GM12864 (cell line): Measurements from ENCODE around the gene NOVA2.
A peak's percentile ranks its signal among the peaks of the same experiment; 100 is the strongest.

Experiments used
- DNase-seq: peaks from one replicate; pipeline ENCODE4 v3.0.0-alpha.2; 2011; ENCODE audit warnings: low read depth
- H3K4me3 ChIP-seq: 2 replicates; pipeline ENCODE4 v1.5.1; 2011; ENCODE audit warnings: mild to moderate bottlenecking, low read depth, low read length, control low read depth
- TF ChIP-seq, protein P1 (sequence below): IDR thresholded peaks from 2 replicates; pipeline ENCODE4 v1.5.1; 2011; ENCODE audit warnings: low read depth, mild to moderate bottlenecking, moderate library complexity, low read length, control low read depth, inconsistent platforms; ENCODE audit errors: missing control alignments

NOVA2 gene

DNA sequence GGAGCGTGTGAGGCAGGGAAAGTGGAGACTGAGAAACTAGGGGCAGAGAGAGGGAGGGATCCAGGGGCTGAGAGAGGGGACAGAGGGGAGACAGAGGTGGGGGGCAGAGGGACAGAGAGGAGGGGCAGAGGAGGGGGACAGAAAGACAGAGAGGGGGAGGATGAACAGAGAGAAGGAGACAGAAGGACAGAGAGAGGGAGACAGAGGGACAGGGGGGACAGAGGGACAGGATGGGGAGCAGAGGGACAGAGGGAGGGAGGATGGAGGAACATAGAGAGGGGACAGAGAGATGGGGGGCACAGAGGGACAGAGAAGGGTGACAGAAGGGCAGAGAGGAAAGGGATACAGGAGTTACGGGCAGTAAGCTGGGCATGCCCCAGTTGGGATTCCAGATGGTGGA, 44.4 kb downstream of the NOVA2 start:
- TF ChIP-seq, protein P1, sequence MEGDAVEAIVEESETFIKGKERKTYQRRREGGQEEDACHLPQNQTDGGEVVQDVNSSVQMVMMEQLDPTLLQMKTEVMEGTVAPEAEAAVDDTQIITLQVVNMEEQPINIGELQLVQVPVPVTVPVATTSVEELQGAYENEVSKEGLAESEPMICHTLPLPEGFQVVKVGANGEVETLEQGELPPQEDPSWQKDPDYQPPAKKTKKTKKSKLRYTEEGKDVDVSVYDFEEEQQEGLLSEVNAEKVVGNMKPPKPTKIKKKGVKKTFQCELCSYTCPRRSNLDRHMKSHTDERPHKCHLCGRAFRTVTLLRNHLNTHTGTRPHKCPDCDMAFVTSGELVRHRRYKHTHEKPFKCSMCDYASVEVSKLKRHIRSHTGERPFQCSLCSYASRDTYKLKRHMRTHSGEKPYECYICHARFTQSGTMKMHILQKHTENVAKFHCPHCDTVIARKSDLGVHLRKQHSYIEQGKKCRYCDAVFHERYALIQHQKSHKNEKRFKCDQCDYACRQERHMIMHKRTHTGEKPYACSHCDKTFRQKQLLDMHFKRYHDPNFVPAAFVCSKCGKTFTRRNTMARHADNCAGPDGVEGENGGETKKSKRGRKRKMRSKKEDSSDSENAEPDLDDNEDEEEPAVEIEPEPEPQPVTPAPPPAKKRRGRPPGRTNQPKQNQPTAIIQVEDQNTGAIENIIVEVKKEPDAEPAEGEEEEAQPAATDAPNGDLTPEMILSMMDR = no peak
- no peak overlapping the region for H3K4me3 ChIP-seq
- no peak for DNase-seq

DNA sequence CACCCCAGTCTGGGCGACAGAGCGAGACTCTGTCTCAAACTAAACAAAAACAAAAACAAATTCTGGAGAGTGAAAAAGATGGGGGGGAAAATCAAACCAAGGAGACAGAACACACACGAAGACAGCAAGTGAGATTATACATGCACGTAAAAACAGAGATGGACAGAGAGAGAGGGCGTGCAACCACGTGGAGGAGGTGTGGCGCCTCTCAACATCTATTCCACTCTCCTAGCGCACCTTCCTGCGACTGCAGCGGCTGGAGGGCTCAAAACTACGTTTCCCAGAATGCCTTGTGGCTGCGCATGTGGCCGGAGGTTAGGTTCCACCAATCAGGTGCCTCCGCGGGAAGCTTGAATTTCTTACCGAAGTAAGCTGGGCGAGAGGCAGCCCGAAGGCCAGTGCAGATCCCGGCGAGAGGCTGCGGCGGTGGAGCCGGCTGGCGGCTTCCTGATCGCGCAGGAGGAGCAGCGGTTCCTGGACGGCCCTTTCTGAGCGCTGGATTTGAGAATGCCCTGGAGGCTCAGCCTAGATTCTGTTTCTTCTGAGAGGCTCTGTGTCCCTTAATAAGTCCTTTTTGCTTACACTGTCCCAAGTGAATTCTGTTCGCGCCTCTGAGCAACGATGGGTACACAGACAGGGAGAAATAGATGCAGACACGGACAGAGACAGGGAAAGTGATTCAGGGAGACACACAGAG, 46.0 kb downstream of the NOVA2 start:
- TF ChIP-seq, protein P1 = no peak
- H3K4me3 ChIP-seq = peak overlapping the region; percentile 26; the same call in 1 of the 2 replicates
- DNase-seq = peak; percentile 84

DNA sequence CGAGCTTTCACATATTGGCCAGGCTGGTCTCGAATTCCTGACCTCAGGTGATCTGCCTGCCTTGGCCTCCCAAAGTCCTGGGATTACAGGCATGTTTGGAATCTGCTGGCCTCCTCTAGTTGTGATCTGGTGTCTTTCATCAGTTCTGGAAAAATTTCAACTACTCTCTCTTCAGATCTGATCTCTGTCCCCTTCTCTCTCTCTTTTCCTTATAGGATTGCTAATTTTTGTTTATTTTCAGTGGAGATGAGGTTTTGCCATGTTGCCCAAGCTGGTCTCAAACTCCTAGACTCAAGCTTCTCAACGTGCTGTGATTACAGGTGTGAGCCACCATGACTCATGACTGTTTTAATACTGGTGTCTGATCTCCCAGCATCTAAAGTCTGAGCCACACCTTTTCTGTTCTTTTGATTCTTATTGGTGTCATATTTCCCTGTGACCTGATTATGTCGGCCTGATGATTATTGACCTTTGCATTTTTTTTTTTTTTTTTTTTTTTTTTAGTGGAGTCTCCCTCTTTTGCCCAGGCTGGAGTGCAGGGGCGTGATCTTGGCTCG, 48.7 kb downstream of the NOVA2 start:
- TF ChIP-seq, protein P1 = no peak
- DNase-seq = no peak
- no peak overlapping the region for H3K4me3 ChIP-seq

DNA sequence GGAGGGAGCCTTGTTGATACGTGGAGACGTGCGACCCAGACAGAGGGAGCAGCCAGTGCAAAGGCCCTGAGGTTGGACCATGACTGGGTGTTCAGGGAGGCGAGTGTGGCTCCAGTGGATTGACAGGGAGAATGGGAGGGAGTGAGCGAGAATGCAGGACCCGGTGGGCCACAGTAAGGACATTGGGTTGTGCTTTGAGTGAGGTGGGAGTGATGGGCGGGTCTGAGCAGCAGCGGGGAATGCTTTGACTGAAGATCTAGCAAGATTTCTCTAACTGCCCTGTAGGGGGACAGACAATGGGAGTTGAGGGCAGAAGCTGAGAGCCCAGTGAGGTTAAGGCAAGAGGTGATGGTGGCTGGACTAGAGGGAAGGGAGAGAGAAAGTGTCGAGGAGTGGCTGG, 51.4 kb downstream of the NOVA2 start:
- TF ChIP-seq, protein P1 = peak; percentile 46
- no peak overlapping the region for H3K4me3 ChIP-seq
- DNase-seq = no peak

DNA sequence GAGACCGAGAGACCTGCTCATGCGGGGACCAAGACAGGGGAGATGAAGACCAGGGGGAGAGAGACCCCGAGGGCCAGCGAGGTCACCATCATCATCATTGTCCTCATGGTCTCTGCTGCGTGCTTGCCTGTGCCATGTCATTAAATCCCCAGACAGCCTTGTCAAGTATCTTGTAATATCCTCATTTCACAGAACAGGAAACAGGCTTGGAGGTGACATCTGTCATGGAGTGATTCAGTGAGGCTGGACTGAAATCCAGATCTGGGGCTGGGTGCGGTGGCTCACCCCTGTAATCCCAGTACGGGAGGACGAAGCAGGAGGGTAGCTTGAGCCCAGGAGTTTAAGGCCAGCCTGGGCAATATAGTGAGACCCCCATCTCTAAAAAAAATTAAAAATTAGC, 53.2 kb downstream of the NOVA2 start:
- no peak for DNase-seq
- H3K4me3 ChIP-seq = no peak overlapping the region
- TF ChIP-seq, protein P1 = no peak

DNA sequence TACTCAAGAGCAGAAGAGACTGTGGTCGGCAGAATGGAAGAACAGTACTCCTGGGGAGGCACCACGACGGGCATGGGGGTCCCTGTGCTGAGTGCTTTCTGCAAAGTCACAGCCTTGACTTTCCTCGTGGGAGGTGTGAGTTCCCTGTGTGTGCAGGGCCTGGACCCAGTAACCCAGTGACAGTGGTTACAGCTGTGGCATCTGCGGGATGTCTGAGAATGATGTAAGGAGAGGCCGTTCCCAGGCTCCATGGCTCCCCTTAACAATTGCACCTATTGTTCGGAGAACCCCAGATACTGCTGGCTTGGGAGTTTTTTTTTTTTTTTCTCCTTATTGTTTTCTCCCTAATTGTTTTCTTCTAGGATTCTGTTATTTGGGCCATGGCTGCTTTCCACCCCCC, 54.0 kb downstream of the NOVA2 start:
- no peak overlapping the region for H3K4me3 ChIP-seq
- no peak for DNase-seq
- TF ChIP-seq, protein P1 = no peak

DNA sequence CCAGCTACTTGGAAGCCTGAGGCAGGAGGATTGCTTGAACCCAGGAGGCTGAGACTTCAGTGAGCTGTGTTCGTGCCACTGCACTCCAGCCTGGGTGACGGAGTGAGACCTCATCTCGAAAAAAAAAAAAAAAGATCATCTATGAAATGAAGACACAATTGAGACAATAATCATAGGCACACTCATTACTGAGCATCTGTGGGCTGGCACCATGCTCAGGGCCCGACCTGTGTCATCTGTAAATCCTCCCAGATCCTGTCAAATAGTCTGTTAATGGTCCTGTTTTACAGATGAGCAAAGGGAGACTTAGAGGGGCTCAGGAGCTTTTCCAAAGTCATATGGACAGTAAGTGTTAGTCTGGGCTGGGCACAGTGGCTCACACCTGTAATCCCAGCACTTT, 54.9 kb downstream of the NOVA2 start:
- TF ChIP-seq, protein P1 = no peak
- no peak for DNase-seq

More for the DNA sequence above, 54.9 kb downstream of the NOVA2 start:
- H3K4me3 ChIP-seq = no peak overlapping the region
